ENCODE results near the gene DGLUCY.

DNA sequence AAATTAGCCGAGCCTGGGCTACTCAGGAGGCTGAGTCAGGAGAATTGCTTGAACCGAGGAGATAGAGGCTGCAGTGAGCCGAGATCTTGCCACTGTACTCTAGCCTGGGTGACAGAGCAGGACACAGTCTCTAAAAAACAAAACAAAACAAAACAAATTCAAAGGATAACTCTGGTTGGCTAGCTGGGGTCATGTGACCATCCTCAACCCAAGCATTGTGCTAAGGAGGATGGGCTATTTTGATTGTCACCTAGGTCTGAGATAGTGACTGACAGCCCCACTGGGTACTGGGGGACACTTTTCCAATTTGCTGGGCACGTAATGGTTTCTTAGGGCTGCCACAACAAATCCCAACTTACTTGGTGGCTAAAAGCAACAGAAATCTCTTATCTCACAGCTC, 11.9 kb downstream of the DGLUCY start:
- TF ChIP-seq CTCF (IDR thresholded peaks at IDR 0.05) = no peak
- TF ChIP-seq ZFX (IDR thresholded peaks at IDR 0.05; ENCODE audit: borderline replicate concordance) = no peak
